OCI-LY1 (cell line): ENCODE measurements around the gene ATG7.

ENCODE experiments used
- CTCF ChIP-seq: fragments of 200-600 bp; sonication (generic), shearing (Covaris generic); IDR thresholded peaks from 2 replicates; pipeline ENCODE4 v1.5.1; 2017; ENCODE audit warnings: mild to moderate bottlenecking, antibody characterized with exemption, low read length, moderate library complexity, mixed read lengths
- EZH2 ChIP-seq: fragments of 200-600 bp; sonication (generic), shearing (Covaris generic); IDR thresholded peaks from 2 replicates; pipeline ENCODE4 v1.8.0; 2017; ENCODE audit warnings: borderline replicate concordance, mixed run types, mild to moderate bottlenecking, antibody characterized with exemption, low read length, moderate library complexity, mixed read lengths

- no peak for TF ChIP-seq EZH2
- TF ChIP-seq CTCF: no peak
Measured at GRCh38 chr3:11543948-11544387, 271.8 kb downstream of the ATG7 start.
